Loucy (cell line): ENCODE measurements around the gene RNASET2.
A peak's percentile ranks its signal among the peaks of the same experiment; 100 is the strongest.

Experiments used
- H2AFZ ChIP-seq: fragments of 200-600 bp; sonication (generic); 2 replicates; pipeline ENCODE4 v1.6.0; 2016; ENCODE audit warnings: antibody characterized with exemption, mild to moderate bottlenecking, low read length, moderate library complexity
- H3F3A ChIP-seq: fragments of 200-600 bp; 2 replicates; pipeline ENCODE4 v1.6.0; 2016; ENCODE audit warnings: antibody characterized with exemption, low read depth, mild to moderate bottlenecking
- H3K27me3 ChIP-seq: fragments of 200-600 bp; sonication (generic); 2 replicates; pipeline ENCODE4 v1.6.1; 2014; ENCODE audit warnings: low read length, mild to moderate bottlenecking; ENCODE audit not compliant: insufficient read depth, poor library complexity, severe bottlenecking
- H3K36me3 ChIP-seq: fragments of 200-600 bp; sonication (generic); 2 replicates; pipeline ENCODE4 v1.6.1; 2016; ENCODE audit warnings: low read length; ENCODE audit not compliant: insufficient read depth
- H3K4me1 ChIP-seq: fragments of 200-600 bp; sonication (generic); 2 replicates; pipeline ENCODE4 v1.5.1; 2014; ENCODE audit warnings: low read length, mild to moderate bottlenecking; ENCODE audit not compliant: insufficient read depth, poor library complexity, severe bottlenecking
- H3K4me2 ChIP-seq: fragments of 200-600 bp; sonication (generic); 2 replicates; pipeline ENCODE4 v1.6.0; 2014; ENCODE audit warnings: antibody characterized with exemption, low read length, low read depth, mild to moderate bottlenecking; ENCODE audit not compliant: poor library complexity, severe bottlenecking
- H3K4me3 ChIP-seq: fragments of 200-600 bp; sonication (generic); 2 replicates; pipeline ENCODE4 v1.5.1; 2014; ENCODE audit warnings: low read length, mild to moderate bottlenecking, mixed read lengths; ENCODE audit not compliant: poor library complexity, severe bottlenecking
- H3K79me2 ChIP-seq: fragments of 200-600 bp; sonication (generic); 2 replicates; pipeline ENCODE4 v1.6.1; 2014; ENCODE audit warnings: low read length; ENCODE audit not compliant: insufficient read depth
- H3K9ac ChIP-seq: fragments of 200-600 bp; sonication (generic); 2 replicates; pipeline ENCODE4 v1.6.0; 2014; ENCODE audit warnings: mild to moderate bottlenecking, low read depth, low read length, moderate library complexity; ENCODE audit not compliant: poor library complexity, severe bottlenecking
- H3K9me2 ChIP-seq: fragments of 200-600 bp; sonication (generic); replicated peaks from 2 replicates; pipeline ENCODE4 v1.6.1; 2016; ENCODE audit warnings: low read depth, low read length, mixed read lengths
- H3K9me3 ChIP-seq: fragments of 200-600 bp; sonication (generic); 2 replicates; pipeline ENCODE4 v1.6.1; 2014; ENCODE audit warnings: mild to moderate bottlenecking, antibody characterized with exemption, low read length, low read depth; ENCODE audit not compliant: insufficient read depth
- H4K20me1 ChIP-seq: fragments of 200-600 bp; sonication (generic); 2 replicates; pipeline ENCODE4 v1.6.0; 2014; ENCODE audit warnings: antibody characterized with exemption, low read length, mild to moderate bottlenecking; ENCODE audit not compliant: insufficient read depth, poor library complexity, severe bottlenecking
- CTCF ChIP-seq: fragments of 200-600 bp; sonication (generic); conservative IDR thresholded peaks from 2 replicates; pipeline ENCODE4 v1.5.1; 2014; ENCODE audit warnings: mild to moderate bottlenecking, antibody characterized with exemption, low read length
- EZH2phosphoT487 ChIP-seq: fragments of 200-600 bp; IDR thresholded peaks from 2 replicates; pipeline ENCODE4 v1.6.1; 2018; ENCODE audit warnings: antibody characterized with exemption, mild to moderate bottlenecking, moderate library complexity, borderline replicate concordance

RNASET2 gene

GRCh38 chr6:166999884-167000253 is 43.5 kb upstream of the RNASET2 start:
- Histone ChIP-seq H3K27me3 (no peaks in the 10 kb centered on the region), H3K4me1 (peaks cover 53% of the 10 kb centered on the region), H3K9me3 (no peaks in the 10 kb centered on the region), H2AFZ (peak overlapping the region; percentile 78), H3K9me2 (no peaks in the 10 kb centered on the region), H3K36me3 (no peaks in the 10 kb centered on the region; the same call in 1 of the 2 replicates), H3K9ac (peak overlapping the region; percentile 94), H3K4me3 (peak overlapping the region; percentile 96), H3F3A (no peaks in the 10 kb centered on the region), H4K20me1 (peaks cover 52% of the 10 kb centered on the region), H3K4me2 (peak overlapping the region; percentile 98), H3K79me2 (peaks cover 92% of the 10 kb centered on the region)
- TF ChIP-seq EZH2phosphoT487 = no peak
- TF ChIP-seq CTCF = no peak

GRCh38 chr6:166999145-166999883 is 43.0 kb upstream of the RNASET2 start, which contains the start of gene CEP43:
Gene CEP43, plus strand, starts transcription at chr6:166999397. Its CDS starts 16 bp downstream, at chr6:166999413.
- Histone ChIP-seq H3K27me3 (no peaks in the 10 kb centered on the region), H3K4me2 (peak within 1 kb of the TSS; percentile 98), H3K9me3 (no peaks in the 10 kb centered on the region), H3K9ac (peak within 1 kb of the TSS; percentile 94), H3K36me3 (no peaks in the 10 kb centered on the region; the same call in 1 of the 2 replicates), H4K20me1 (peaks cover 52% of the 10 kb centered on the region), H3K79me2 (peaks cover 94% of the 10 kb centered on the region), H3K9me2 (no peaks in the 10 kb centered on the region), H3K4me3 (peak within 1 kb of the TSS; percentile 97), H2AFZ (peak within 1 kb of the TSS; percentile 78), H3K4me1 (peaks cover 51% of the 10 kb centered on the region), H3F3A (no peaks in the 10 kb centered on the region)
- no peak for TF ChIP-seq CTCF
- TF ChIP-seq EZH2phosphoT487 = no peak

GRCh38 chr6:166998256-166999144 is 42.1 kb upstream of the RNASET2 start:
- H2AFZ ChIP-seq = peak overlapping the region; percentile 78

More at GRCh38 chr6:166998256-166999144, 42.1 kb upstream of the RNASET2 start:
- Histone ChIP-seq H3F3A (no peaks in the 10 kb centered on the region), H3K9me3 (no peaks in the 10 kb centered on the region), H3K4me3 (peak overlapping the region; percentile 97), H3K9ac (peak overlapping the region; percentile 91), H3K4me1 (peaks cover 50% of the 10 kb centered on the region), H3K4me2 (peak overlapping the region; percentile 74), H3K79me2 (peaks cover 94% of the 10 kb centered on the region), H4K20me1 (peaks cover 46% of the 10 kb centered on the region), H3K27me3 (no peaks in the 10 kb centered on the region), H3K36me3 (no peaks in the 10 kb centered on the region), H3K9me2 (no peaks in the 10 kb centered on the region)
- TF ChIP-seq CTCF = no peak
- no peak for TF ChIP-seq EZH2phosphoT487
